Stimulated activated CD4-positive, alpha-beta T cell treated with anti-CD3 and anti-CD28 coated beads, TNF-alpha, amount 100 ng/mL, for 1 hour (primary cell): ENCODE data around the gene SCUBE2.

ENCODE experiments used
- DNase-seq, 3 donors: peaks; one replicate each; pipeline ENCODE4 v3.0.0-alpha.2; 2020; ENCODE audit warnings: low read depth in 3 of 3, low spot score in 1 of 3

SCUBE2 gene

DNA sequence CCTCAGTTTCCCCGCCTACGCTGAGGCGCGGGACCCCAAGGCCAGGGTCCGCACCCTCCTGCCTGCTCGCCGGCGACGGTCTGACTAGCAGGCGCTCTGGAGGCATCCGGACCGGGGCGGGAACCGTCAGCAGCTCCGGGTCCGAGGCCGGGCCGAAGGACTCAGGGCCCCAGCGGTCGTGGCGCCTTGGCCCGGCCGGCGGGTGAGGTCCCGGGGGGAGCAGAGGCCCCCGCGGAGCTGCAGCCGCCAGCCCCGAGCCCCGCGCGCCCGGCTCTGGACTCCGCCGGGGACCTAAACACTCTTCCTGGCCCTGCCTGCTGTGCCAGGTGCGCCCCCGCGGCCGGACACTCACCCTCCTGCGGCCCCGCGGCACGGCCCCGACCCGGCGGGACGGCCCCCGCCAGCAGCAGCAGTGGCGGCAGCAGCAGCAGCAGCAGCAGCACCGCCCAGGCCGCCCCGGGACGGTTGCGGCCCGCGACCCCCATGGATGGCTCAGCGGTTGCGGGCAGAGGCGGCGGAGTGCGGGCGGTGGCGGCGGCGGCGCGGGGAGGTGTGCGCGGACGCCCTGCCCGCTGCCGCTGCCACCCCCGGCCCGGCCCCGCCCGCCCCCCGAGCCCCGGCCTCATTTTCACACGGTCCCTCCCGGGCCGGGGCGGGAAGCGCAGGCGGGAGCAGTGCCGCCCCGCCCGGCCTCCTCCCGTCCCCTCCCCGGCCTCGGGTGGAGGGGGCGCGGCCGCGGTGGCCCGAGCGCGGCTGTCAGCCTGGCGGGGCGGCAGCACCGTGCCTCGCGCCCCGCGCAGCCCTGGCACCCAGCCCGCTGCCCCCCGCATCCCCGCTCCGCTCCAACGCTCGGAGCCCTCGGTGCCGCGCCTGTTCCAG, at the start of gene SCUBE2:
SCUBE2 (minus strand) TSS at position 556 of the 879 bp plus-strand sequence; CDS start at position 485, 71 bp downstream.
- DNase-seq, result no peak

DNA sequence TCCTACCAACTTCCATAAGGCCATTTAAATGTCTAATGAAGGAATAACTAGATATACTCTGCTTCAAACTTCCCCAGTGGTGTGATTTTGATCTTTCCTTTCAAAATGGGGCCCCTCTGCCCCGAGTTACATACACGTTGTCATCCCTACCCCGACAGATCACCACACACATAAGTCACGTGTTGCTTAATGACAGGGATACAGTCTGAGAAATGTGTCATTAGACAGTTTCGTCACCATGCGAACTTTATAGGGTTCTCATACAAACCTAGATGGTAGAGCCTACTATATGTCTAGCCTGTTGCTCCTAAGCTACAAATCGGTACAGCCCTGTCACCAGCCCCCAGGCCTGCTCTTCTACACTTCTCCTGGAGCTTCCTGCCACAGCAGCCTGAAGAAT, 49.8 kb upstream of the SCUBE2 start:
- DNase-seq, result no peak

DNA sequence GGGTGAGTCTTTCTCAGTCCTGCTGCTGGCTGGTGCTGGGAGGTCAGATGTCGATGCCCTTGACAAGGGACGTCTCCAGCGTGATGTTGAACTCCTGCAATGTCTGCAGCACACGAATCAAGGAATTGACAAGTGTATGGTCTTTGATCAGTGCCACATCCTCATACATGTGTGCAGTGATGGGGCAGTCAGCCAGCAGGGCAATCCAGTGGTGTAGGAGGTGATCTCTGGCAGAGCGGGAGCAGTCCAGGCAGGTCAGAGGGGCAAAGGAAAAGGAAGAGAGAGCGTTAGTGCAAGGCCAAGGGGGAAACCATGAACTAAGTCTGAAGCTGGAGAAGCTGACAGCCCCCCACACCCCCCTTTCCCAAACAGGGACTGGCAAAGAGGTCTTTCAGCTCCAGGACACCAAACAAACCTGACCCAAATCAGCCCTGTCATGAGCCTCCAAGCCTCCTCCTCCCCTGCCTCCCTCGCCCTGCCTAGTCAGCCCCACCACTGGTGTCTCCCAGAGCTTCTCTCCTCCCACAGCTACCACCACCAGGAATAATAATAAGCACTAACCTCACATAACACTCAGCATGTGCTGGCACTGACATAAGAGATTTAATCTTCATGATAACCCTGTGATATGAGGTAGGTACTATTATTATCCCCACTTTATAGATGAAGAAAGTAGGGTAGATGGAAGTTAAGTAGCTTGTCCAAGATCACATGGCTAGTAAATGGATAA, 48.4 kb upstream of the SCUBE2 start:
- DNase-seq, result no peak

DNA sequence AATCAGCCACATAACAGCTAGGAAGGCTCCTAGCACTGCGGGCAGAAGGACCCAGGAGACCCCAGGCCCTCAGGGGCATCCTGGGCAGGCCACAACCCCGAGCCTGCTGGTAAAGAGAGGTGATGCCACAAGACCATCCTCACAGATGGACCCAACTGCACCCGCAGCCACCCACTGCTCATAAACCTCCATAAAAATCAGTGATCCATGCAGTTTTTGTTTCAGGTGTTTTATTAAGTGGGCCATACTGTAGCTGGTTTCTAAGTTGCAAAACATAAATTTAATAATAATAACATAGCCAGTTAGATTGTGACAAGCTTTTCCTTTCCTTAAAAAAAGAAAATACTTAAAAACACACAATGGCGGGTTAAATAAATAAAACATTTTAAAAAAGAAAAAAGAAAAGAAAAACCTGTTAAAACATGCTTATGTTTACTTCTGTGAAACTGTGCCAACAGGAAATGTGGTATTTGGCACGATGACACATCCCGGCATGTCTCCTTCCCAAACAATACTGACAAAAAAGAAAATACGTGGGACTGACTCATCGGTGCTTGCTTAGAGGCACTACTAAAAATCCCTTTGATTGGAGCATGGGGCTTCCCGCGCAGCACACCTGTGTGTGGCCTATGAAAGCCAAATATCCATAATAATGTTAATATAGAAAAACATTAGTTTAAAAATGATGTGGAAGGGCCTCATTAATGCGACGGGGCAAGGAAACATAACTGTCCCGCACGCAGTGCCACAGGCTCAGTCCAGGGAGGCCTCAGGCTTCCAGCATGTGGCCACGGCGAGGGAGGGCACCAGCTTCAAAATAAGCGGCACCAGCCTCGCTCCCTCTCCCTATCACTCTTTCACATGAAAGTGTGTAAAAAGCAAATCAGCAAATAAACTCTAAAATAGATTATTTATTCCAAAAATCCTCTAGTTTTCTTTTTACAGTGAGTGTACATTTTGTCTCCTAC, 47.5 kb upstream of the SCUBE2 start:
- DNase-seq, result no peak

DNA sequence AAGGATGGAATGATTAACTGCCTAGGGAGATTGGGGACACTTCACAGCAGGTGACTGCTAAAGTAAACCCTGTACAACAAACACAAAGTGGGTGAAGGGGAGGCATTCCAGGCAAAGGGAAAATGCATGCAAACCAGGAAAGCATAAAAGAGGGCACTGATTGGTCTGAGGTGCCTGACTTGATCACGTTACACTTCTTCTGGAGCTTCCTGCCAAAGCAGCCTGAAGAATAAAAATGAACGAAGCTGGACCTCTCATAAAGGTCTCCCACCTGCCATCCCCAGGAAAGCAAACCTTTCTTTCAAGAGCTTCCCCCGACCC, 46.7 kb upstream of the SCUBE2 start:
- no peak for DNase-seq

DNA sequence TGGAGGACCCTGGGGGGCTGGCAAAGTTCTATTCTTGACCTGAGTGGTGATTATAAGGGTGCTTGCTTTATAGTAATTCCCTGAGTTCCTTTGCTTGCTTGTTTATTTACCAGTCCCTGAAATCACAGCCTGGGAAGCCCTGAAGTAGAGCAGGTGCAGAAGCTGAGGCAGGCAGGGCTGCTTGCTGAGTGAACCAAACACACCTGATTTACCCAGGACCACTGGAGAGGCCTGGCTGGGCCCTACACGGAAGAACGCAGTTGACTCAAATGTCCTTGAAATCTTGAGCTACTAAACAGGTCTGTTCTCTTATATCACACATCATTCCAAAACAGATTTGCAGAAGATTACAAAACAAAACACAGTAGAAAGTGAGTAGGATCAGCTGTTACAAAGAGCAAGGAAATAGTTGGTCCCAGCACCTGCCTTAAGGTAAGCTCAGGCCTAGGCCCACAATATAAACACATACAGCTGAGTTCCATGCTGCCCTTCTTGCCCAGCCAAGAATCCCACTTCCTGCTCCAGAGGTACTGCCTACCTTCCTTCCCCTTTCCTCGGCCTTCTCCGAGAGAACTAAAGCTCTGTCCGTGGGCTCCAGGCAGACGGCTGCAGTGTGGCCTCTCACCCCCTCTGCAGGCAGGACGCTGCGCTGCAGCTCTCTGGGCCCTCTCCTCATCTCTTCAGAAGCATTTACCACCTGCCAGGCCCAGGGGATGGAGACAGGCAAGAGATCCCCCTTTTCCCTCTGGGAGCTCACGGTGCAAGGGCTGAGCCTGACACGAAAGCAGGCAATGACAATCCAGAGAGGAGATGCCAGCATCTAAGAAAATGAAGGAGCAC, 46.1 kb upstream of the SCUBE2 start:
- DNase-seq, result peak; percentile 16 to 63 (median 34)

DNA sequence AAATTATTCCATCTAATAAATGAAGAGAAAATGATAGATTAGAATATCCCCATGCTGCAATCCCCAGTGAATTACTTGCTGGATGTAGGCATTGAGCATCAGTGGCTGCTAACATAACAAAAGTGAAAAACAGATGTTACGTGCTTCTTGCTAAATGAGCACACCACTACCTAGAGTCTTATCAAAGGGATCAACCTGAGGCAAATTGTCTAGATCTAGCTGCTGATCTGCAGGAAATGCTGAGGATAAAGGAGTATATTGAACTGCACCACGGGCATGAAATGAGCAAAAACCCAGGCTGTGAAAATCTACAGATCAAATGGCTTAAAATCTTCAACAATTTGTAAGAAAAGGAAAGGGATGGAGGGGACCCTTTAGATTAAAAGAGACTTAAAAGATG, 45.3 kb upstream of the SCUBE2 start:
- no peak for DNase-seq

DNA sequence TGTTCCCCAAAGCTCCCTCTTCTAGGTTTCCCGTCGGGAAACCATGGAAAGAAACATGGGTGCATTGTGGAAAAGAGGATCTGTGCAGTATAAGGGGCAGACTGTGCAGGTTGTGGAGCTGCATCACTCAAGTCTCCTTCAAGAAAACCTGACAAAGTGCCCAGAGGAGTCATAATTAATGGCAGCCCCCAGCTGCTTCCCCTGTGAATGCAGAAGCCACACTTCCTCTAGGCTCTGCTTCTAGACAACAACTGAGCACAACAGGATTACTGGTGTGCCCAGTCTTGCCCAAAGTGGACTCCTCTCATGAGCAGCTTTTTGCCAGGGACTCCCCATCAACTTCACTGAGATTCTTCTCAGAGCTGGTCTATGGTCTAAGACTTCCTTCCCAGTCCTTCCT, 42.6 kb upstream of the SCUBE2 start:
- no peak for DNase-seq

DNA sequence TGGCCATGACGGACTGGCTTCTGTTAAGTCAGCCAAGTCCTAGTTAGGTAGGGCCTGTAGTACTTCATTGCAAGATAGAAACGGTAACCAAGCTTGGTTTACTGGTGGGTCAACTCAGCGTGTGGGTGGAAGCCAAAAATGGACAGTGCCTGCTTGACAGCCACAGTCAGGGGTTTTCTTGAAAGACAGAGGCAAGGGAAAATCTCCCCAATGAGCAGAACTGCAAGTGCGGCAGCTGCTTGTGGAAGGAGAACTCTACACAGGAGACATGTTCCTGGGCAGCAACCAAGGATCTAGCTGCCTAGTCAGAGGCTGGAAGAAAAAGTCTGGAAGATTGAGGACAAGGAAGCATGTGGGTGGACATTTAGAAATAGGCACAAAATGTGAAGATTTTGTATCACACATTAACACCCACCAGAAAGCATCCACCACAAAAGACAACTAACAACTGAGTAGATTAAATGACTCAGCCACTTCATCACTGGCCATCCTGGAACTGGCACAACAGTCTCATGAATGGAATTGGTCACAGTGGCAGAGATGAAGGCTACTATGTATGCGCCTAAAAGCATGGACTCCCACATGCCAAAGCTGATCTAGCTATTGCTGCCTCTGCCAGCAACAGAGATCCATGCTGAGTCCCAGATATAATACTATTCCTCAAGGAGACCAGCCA, 40.9 kb upstream of the SCUBE2 start:
- DNase-seq, result no peak

DNA sequence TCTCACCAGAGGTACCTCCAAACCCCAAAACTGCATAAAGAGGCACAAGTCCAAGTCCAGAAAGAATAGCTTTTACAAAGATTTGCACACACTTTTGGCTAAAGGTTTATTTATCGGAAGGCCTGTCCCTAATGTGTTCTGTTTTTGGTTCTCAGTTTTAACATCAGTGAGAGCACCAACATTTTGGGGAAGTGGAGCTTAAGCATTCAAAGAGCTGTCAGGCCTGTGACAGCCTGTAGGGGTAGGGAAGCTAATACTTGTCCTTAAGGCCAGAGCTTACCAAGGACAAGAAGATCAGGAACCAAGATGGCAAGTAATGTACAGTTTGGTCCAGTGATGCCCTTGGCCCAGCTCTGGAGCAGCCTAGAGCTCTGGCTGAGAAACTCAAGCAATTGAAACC, 38.9 kb upstream of the SCUBE2 start:
- no peak for DNase-seq

DNA sequence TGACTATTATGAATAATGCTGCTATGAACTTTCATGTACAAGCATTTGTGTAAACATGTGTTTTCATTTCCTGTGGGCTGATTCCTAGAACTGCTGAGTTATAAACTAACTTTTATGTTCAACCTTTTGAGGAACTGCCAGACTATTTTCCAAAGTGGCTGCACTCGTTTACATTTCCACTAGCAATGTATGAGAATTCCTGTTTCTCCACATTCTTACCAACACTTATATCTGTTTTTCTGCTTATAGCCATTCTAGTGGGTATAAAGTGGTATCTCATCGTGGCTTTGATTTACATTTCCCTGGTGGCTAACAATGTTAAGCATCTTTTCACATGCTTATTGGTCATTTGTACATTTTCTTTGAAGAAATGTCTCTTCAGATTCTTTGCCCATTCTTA, 35.2 kb upstream of the SCUBE2 start:
- no peak for DNase-seq

DNA sequence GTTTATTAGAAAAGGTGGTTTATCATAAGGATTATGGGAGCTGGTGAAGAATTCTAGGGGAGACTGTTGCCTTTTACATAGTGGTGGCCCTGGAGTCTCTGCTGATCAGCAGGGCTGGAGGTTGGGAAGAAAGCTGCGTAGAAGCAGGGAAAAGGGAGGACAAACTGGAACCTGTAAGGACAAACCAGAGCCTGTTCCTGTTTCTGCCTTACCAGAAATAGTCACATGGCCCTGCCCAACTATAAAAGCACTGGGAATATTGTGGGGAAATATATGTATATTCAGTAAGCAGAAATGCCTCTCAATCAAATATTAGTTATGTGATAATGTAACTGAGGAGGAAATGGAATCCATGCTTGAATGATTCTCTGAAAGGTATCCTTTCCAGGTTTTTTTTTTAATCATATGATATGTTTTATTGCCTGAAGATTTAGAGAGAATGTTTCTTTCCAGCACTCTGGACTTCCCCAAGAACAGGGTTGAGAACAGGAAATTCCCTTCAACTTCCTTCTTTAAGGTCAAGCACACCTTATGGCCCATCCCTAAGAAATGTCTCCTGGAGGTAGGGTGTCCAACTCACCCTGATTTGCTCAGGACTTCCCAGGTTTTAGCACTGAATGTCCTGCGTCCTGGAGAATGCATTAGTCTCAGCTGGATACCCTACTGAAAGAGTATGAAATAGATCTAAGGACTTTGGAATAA, 33.9 kb upstream of the SCUBE2 start:
- DNase-seq, result no peak

DNA sequence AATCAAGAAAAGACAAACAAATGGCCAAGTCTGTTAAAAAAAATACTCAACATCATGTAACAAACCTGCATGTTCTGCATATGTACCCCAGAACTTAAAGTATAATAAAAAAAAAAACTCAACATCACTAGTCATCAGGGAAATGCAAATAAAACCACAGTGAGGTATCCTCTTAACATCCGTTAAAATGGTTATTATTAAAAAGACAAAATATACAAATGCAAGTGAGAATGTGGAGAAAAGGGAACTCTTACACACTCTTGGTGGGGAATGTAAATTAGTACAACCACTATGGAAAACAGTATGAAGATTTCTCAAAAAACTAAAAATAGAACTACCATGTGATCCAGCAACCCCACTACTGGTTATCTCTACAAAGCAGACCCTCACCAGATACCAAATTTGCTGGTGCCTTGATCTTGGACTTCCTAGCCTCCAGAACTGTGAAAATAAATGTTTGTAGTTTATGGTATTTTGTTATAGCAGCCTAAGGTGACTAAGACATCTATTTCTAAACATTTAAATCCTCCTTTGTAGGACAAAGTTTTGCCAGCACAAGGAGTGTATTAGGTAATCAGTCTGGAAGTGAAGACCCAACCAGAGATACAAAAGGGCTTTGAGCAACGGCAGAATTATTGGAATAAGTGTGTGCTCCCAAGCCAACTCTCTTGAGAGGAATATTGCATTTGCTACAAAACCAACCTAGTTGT, 32.4 kb upstream of the SCUBE2 start:
- DNase-seq, result no peak

DNA sequence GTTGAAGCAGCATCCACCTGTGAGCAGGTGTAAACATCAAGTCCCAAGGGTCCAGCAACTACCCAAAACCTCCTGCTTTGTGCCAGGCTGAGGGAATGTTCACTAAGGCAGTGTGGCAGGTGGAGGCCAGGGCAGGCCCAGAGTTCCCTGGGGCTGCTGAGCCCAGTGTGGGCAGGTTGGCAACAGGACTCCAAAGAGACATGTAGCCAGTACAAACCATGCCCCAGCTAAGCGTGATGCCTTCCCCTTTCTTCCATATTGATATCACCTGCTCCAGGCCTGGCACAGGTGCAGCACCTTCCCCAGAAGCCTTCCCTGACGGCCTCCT, 30.0 kb upstream of the SCUBE2 start:
- no peak for DNase-seq

DNA sequence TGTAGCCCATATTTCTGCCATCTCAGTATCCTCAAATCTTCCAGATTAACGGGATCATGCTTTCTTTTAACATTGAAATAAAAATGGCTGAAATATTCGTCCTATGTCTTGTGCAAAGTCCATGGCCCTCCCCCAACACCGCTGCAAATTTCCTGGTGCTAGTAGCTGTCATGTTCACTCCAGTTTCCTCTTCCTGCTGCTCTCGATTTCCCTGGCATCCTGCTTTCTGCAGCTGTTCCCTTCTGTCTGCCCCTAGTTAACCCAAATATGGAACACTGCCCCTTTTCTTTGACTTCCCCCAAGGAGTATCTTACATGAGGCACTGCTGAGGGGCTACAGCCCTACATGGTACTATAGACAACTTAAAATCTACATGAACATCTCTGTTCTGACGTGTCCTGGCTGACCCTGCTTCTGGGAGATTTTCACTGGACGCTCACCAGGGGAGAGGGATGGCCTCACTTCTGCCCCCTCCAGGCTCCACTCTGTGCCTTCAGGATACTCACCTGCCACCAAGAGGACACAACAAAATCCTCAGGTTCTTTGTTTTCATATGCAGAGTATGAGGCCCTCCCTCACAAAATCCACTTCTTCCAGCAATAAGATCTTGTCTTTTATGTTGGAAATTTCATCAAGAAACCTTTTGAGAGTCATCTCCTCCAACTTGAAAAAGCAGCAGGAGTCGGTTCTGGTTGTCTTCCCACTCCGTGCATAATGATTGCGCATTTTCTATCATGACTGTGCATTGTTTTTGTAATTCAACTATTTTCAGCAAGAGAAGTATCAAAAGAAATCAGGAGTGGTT, 29.5 kb upstream of the SCUBE2 start:
- DNase-seq, result no peak

DNA sequence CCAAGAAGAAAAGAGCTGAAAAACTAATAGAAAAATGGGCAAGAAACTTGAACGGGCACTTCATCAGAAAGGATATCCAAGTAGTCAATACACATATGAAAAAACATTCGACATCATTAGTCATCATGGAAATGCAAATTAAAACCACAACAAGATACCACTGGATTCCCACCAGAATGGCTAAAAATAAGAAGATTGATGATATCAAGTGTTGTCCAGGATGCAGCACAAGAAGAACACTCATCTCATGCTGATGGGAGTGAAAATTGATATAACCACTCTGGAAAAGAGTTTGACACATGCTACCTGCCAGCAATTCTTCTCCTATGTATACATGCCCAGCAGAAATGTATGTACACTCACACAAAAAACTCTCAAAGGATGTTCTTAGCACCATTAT, 26.9 kb upstream of the SCUBE2 start:
- DNase-seq, result no peak

DNA sequence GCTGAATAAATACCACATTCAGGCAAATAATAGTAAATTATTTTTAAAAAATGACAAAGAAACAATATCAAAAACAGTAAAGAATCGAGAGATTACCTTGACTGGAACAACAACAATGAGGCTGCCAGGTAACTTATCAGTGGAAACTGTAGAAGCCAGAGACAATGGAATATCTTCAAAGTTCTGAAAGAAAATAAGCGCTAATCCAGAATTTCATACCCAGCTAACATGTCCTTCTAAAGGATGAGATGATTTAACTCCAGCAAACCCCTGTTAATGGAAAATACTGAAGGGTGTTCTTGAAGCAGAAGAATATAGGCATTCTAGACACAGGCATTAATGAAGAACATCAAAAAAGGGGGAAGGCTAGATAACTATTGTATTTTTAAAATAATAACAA, 20.7 kb upstream of the SCUBE2 start:
- DNase-seq, result no peak
